Dermis microvascular lymphatic vessel endothelial cell (primary cell): Measurements from ENCODE around the gene BBS1. TPM values are rescaled to one million over a fixed set of nuclear protein-coding genes. Genes with fewer than 3 reads are reported as not detected.
"Not testable (repeated sequence)": the region's sequence is repeated elsewhere in the genome, so short reads cannot be mapped to it uniquely, and the experiment has no call there.

Source experiments
- DNase-seq, 2 donors: peaks; one replicate each; pipeline versions ENCODE4 v3.0.0 to v3.0.0-alpha.2; 2010; ENCODE audit warnings: low read depth in 2 of 2
- total RNA-seq: library from RNA; depleted of rRNA; stranded (reverse); fragments of >200 nt; gene quantifications from 2 replicates; pipeline ENCODE4 v1.2.1, GENCODE V29; 2014

Gene BBS1
- 11.3 and 23.0 TPM in 2 replicates for total RNA-seq

DNA sequence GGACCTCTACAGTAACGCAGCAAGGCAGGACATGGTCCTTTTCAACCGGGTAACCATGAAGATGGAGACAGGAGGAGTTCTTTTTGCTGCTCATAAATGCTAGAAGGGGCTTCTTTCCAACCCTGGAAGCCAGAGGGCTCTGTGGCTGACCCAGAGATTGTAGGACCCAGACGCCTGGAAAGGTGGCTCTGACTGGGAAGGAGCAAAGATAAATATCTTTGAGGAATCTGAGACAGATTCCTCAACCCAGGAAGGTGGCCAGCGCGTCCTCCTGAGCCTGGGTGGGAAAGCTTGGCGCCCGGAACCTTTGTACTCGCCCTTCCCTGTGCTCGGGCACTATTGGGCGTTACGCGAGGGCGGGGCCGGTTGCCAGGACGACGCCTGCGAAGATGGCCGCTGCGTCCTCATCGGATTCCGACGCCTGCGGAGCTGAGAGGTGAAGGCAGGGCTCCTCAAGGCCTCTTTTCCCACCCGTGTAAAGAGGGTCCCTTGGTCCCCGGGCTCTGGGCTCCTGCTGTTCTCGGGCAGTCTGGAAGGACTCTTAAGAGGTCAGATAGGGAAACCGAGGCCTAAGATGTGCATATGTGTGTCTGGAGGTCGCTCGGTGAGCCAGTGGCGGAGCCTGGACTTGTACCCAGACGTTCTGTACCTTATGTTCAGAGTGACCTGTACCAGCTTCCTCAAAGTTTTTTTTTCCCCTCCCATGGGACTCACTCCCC lies at the start of gene BBS1:
Gene BBS1, plus strand, starts transcription at position 365 of the 719 bp plus-strand sequence. Its CDS starts 25 bp downstream, at position 390.
- DNase-seq: peak; percentile 42 to 74

DNA sequence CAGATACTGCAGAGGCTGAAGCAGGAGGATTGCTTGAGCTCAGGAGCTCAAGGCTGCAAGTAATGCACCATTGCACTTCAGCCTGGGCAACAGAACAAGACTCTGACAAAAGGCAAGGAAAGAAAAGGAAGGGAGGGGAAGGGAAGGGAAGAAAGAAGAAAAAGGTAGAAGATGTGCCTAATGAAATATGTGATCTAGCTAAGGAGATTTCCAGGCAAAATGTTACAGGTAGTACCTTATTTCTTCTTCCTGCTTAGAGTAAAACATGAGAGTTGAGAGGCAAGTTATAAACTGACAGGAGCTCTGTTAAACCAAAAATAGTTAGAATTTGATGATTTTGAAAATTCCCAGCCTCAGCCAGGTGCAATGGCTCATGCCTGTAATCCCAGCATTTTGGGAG lies 48.4 kb upstream of the BBS1 start:
- no peak for DNase-seq

DNA sequence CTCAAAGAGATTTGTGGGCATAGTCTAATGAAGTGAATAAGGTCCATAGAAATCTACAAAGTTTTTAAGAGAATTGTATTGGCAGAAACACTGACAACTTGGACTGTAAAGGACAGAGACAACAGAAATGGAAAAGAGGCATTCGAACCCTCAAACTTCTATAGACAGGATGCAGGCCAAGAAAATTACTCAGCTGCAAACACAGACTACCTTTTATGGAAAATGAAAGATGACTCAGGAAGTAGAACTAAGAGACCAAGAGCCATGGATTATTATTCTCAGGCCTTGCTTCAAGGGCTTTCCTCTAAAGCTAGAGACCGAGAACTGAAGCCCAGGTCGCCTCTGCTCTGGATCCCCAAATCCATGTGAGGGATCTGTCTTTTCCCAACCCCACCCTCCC lies 47.5 kb upstream of the BBS1 start:
- no peak for DNase-seq

DNA sequence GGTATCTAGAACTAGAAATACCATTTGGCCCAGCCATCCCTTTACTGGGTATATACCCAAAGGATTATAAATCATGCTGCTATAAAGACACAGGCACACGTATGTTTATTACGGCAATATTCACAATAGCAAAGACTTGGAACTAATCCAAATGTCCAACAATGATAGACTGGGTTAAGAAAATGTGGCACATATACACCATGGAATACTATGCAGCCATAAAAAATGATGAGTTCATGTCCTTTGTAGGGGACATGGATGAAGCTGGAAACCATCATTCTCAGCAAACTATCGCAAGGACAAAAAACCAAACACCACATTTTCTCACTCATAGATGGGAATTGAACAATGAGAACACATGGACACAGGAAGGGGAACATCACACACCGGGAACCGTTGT lies 46.3 kb upstream of the BBS1 start:
- DNase-seq: not testable (repeated sequence)

DNA sequence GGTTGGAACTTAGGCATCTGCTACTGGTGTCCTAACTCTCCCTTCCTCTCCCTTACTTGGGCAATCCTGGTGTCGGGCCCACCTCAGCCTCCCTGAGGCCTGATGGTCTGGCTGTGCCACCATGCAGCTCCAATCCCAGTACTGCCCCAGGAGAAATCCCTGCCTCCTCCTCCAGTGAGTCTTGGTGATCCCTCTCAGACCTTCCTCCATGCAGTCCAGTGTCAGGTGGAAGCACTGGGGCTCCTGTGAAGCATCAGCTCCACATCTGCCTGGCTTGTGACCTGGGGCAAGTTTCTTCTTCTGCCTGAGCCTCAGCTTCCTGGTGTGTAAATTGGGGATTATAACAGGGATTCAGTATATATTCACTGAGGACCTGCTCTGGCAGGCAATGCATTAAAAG lies 45.5 kb upstream of the BBS1 start:
- no peak for DNase-seq

DNA sequence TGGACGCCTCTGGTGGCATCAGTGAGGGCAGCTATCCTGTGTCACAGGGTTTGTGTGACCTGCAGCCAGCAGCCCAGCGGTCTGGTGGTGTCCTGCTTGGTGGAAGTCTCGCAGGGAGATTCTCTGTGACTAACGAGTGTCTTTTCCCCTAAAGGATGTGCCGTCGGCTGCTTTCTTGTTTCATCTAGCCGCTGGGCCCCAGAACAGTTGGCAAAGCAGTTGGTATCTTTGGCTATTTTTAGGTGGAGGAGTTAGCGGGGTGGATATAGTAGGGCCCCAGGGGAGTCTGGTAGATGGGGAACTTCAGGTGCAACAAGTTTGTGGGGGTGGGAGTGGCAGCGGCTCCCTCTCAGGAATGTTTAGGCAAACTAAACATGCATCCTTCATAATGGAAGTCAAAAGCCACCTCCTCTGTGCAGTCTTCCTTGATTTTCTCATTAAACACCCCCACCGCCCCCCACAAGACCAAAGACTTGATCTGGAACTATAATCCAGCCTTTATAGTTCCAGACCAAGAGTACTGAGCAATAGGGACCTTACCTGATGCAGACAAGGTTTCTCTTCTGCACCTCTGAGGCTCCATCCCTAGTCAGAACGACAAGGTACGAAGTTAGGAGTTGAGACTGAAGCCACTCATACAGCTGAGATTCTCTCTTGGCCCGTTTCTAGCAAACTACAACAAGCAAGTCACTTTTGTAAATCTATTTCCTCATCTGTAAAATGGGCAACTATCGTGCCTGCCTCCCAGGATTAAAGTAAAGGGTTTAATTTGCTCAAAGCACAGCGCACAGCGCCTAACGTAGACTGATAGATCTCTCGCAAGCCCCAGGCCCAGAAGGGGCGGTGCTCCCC lies 44.8 kb upstream of the BBS1 start:
- no peak for DNase-seq

DNA sequence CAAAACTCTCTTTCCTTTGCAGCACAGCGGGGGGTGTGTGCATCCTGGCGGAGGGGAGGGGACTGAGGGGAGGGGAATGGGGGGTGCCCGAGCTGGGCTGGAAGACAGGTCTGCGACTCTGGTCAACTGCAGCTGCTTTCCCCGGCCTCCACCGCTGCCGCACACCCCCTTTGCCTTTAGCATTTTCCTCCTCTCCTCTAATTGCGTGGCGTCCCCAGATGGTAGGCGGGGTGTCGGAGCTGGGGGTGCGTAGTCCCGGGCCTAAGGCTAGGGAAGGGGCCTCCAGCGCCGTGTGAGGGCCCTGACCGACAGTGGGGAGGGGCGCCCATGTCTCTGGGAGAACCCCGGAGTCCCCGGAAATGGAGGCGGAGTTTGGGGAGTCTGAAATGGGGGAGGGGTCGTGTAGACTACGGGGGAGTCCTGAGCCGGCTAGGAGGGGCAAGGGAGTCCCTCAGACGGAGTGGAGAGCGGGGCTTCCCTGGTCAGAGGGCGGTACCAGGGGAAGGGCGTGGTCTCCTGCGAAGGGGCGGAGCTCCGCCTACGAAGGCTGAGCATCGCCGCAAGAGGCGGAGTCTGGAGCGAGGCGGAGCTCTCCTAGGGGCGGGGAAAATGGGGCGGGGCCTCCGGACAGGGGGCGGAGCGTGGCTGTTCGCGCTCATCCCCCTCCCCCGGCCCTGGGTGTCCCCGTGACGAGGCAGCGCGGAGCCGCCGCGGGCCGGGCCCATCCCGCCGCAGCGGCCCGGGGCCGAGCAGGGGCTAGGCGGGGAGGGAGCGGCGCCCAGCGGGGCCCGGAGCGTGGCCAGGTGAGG lies 44.0 kb upstream of the BBS1 start, which contains the start of gene PELI3:
Gene PELI3, plus strand, starts transcription at position 681 of the 809 bp plus-strand sequence. CDS start 1,224 bp downstream, outside the sequence.
- peak; percentile 80 to 93 for DNase-seq

DNA sequence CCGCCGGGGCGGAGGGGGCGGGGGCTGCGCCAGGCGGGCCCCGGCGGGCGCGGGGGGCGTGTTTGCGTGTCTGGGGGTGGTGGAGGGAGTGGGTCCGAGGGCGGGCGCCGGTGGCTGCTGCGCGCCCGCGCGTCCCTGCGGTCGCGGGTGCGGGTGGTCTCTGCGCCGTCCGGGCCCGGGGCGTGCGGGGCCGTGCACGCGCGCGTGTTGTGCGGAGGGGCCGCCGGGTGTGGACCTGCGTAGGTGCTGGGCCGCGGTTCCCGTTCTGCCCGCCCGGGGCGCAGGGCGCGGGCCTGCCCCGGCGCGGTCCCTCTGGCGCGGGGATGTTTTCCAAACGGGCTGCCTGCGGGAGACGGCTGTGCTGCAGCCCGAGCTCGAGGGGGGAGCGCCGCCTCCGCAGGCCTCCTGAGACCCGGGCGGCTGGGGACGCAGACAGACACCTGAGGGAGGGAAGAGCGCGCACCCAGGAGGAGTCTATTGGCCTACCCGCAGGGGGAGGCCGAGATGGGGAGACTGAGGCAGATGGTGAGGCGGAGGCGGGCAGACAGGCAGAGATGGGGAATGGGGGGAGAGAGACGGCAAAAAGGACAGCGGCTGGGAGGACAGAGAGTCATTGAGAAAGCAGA lies 43.3 kb upstream of the BBS1 start:
- DNase-seq: no peak

DNA sequence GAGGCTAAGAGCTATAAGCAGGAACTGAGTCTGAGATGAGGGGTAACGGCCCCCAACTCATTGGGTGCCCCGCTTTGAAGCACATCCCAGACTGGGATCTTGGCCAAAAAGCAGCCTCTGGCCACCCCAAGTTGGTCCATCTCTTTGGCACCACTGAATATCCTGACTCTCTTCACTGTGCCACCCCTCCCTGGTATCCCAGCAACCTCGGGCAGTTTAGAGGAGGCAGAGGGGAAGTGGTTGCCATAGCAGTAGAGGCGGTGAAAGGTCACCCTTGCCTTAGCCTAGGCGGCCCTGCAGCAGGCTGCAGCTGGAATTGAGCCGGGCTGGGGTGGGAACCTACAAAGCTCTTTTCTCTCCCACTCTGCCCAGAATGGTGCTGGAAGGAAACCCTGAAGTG lies 42.7 kb upstream of the BBS1 start:
- no peak for DNase-seq

DNA sequence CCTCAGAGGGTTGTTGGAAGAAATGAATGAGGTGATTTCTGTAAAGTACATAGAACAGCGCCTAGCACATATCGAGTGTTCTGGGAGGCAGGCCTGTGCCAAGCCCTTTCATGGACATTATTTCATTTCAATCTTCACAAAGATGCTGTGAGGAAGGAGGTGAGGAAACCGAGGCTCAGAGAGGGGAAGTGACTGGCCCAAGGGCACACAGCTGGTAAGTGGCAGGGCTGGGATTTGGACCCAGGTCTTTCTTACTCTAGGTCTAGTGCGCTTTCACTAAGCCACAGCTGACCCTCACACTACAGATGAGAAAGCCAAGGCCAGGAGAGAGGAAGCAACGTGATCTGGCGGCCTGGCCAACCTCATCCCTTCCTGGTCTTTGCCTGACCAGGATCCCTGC lies 41.7 kb upstream of the BBS1 start:
- DNase-seq: no peak

DNA sequence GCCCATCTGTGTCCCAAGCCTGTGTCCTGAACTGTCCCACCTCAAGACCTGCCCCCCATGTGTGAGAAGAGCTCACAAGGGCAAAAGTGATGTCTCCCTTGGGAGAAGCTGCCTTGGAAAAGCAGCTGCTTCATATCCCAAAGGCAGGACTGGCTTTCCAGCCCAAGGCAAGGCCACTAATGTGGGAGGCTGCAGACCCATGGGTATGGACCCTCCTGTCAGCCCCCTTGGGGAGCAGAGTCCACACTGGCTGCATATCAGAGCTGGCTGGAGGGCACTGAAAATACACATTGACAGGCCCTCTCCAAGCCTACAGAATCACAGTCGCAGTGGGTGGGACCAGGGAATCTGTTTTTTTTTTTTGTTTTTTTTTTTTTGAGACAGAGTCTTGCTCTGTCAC lies 41.0 kb upstream of the BBS1 start:
- DNase-seq: no peak

DNA sequence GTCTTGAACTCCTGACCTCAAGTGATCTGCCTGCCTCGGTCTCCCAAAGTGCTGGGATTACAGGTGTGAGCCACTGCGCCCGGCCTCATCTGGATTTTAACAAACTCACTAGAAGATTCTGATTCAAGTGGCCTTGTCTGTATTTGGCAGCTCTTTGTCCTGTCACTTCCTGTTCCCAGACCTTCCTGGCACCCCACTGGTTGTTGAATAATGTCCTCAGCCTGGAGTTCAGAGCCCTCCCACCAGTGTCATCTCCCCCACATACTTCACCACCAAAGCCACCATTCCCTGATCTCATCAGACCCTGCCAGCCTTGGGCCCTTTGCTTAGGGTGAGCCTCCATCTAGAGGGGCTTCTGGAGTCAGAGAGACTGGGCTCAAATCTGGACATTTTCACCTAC lies 40.4 kb upstream of the BBS1 start:
- DNase-seq: no peak

DNA sequence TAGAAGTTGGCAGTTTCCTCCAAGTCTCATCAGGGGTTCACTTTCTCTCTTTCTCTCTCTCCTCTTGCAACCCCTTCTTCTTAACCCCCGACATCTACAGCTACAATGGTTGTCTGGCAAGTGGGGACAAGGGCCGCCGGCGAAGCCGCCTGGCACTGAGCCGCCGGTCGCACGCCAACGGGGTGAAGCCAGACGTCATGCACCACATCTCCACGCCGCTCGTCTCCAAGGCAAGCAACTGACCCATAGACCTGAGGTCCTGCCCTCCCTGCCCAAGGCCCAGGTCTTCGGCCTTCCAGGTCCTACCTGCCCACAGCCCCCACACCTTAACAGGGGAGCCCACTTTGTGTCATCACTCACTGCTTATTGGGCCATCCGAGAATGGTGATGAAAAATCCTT lies 39.3 kb upstream of the BBS1 start:
- no peak for DNase-seq

DNA sequence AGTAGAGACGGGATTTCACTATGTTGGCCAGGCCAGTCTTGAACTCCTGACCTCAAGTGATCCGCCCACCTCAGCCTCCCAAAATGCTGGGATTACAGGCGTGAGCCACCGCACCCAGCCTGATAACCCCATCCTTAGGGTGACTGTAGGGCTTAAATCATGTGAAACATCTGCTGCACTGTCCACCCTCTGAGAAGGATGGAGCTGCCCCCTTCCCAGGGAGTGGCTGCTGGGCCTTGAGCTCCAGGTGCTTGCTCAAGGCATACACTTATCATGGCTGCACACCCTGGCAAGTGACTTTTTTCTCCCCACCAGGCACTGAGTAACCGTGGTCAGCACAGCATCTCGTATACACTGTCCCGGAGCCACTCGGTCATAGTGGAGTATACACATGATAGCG lies 38.4 kb upstream of the BBS1 start:
- DNase-seq: no peak

DNA sequence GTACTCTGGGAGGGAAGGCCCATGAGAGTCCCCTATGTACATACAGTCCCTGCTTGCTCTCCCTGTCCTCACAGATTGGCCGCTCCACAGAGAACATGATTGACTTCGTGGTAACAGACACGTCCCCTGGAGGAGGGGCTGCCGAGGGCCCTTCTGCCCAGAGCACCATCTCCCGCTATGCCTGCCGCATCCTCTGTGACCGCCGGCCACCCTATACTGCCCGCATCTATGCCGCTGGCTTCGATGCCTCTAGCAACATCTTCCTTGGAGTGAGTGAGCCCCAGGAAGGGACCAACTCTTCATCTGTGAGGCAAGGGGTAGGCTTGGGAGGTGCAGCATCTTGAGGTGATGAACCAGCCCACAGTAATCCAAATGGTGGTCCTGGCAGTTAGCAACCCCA lies 37.3 kb upstream of the BBS1 start:
- no peak for DNase-seq

DNA sequence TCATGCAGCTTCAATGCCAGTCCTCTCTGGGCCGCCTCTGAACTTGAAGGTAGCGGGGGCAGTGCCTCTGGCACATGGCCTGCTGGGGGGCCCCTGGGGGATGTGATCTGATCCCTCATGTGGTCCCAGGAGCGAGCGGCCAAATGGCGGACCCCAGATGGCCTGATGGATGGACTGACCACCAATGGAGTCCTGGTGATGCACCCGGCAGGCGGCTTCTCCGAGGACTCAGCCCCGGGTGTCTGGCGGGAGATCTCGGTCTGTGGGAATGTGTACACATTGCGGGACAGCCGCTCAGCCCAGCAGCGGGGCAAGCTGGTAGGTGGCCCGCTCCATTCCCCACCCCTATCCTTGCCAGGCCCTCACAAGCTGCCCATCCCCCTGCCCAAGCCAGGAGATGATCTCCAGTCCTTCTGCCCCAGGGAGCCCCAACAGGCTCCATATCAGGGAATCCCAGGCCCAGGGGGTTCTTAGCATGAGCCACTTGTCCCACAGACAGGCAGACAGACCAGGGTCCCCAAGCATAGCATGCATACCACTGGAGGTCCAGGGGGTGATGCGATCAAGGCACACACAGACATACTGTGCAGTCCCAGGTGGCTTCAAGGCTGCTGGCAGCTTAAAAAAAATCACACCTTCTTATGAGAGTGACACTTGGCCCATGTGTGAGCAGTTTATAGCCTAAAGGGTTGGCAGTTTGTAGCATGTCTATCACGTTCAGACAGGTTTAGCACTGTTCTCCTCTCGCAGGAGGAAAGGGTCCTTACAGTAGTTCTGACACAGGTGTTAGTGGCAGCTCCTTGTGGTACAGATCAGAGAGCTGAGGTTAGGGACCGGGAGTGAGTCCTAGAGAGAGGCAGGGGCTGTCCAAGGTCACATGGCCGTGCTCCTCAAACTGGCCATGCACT lies 36.6 kb upstream of the BBS1 start:
- no peak for DNase-seq

DNA sequence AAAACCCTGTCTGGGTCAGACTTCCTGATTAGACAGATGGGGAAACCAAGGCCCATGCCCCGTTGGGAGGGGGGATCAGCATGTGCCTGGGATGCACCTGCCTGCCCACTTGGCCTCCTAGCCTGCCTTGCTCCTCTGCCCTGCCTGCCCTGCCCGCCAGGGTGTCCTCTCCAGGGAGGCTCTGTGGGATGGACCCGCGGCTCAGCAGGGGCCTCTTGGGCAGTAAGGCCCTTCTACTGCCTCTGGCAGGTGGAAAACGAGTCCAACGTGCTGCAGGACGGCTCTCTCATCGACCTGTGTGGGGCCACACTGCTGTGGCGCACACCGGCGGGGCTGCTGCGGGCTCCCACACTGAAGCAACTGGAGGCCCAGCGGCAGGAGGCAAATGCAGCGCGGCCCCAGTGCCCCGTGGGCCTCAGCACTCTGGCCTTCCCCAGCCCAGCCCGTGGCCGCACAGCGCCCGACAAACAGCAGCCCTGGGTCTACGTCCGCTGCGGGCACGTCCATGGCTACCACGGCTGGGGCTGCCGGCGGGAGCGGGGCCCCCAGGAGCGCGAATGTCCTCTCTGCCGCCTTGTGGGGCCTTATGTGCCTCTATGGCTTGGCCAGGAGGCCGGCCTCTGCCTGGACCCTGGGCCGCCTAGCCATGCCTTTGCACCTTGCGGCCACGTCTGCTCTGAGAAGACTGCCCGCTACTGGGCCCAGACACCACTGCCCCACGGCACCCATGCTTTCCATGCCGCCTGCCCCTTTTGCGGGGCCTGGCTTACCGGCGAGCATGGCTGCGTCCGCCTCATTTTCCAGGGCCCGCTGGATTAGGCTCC lies 34.9 kb upstream of the BBS1 start:
- DNase-seq: no peak

DNA sequence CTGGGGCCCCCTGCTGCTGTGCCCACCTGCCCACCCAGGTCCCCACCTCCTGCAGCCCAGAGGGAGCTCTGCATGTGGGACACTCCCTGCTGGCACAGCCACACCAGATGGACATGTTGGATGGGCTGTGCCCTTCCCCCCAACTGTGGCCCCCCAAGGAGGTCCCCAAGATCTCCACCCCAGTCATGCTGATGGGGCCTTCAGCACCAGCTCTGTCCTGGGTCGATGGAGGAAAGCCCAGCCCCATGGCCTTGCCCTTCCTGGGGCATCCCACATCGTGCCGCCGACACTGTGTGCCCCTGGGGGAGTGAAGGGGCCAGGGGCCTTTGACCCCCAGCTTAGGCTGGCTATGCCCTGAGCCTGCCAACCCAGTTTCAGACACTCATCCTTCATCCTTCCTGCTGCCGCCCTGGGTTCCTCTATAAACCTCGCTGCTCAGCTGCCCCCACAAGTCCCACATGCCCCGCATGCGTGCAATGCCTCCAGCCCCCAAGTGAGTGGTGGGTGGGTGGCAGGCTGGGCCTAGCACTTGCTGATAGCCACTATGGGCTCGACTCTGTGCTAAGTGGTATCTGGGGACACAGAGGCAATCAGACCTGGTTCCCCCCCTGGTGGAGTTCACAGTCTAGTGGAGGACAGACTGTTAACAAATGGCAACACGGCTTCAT lies 34.1 kb upstream of the BBS1 start:
- no peak for DNase-seq

DNA sequence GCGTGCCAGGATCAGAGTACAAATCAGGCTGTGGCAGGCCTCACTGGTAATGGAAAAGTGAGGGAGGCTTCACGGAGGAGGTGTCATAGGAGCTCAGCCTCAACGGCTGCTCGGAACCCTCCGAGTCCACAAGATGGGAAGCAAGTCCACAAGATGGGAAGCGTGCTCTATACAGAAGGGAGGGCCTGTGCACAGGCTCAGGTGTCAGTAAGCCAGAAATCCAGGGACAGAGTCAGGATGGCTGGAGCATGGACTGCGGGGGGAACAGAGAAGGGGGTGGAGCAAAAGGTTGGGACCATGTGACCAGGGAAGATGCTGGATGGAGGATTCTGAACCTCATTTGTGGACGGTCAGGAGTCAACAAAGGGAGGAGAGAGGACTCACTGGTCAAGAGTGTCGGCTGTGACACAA lies 33.6 kb upstream of the BBS1 start:
- no peak for DNase-seq
